HFFc6 (cell line): ENCODE measurements around the gene LEMD3. TPM values are rescaled to one million over a fixed set of nuclear protein-coding genes. Genes with fewer than 3 reads are reported as not detected.
A peak's percentile ranks its signal among the peaks of the same experiment; 100 is the strongest.
"Not testable (repeated sequence)": the region's sequence is repeated elsewhere in the genome, so short reads cannot be mapped to it uniquely, and the experiment has no call there.

Experiments used
- DNase-seq: peaks from one replicate; pipeline ENCODE4 v3.0.0-alpha.2; 2018
- H3K27ac Mint-ChIP-seq: 2 replicates; pipeline ENCODE4 v1.8.0; 2020; ENCODE audit warnings: mild to moderate bottlenecking, mixed read lengths
- H3K27me3 Mint-ChIP-seq: 2 replicates; pipeline ENCODE4 v1.8.0; 2021; ENCODE audit warnings: mild to moderate bottlenecking, moderate library complexity, mixed read lengths; ENCODE audit not compliant: insufficient read depth
- H3K36me3 Mint-ChIP-seq: 2 replicates; pipeline ENCODE4 v1.8.0; 2021; ENCODE audit warnings: low read depth, mixed read lengths
- H3K4me1 Mint-ChIP-seq: 2 replicates; pipeline ENCODE4 v1.8.0; 2020; ENCODE audit warnings: low read depth, mixed read lengths
- H3K4me3 Mint-ChIP-seq: 2 replicates; pipeline ENCODE4 v1.8.0; 2020; ENCODE audit warnings: mild to moderate bottlenecking, moderate library complexity, mixed read lengths
- H3K9me3 Mint-ChIP-seq: 2 replicates; pipeline ENCODE4 v1.8.0; 2020; ENCODE audit warnings: mild to moderate bottlenecking, mixed read lengths
- CTCF ChIP-seq: fragments of 200-600 bp; sonication (generic); IDR thresholded peaks from 2 replicates; pipeline ENCODE4 v1.5.0; 2021; ENCODE audit warnings: antibody characterized with exemption, mild to moderate bottlenecking
- total RNA-seq, 6 experiments: library from RNA; stranded (reverse); fragmentation: NEBNext Ultra II Directional; extraction: Animal tissue kit (Norgen Biotek cat#: 25700); gene quantifications; 2 replicates in 1 of 6; 3 replicates in 5 of 6; pipeline ENCODE4 v1.2.3, GENCODE V29; 2021

LEMD3 gene
- total RNA-seq, 6 experiments from 2014 or later = 16.7 to 21.5 (median 17.8) TPM

DNA sequence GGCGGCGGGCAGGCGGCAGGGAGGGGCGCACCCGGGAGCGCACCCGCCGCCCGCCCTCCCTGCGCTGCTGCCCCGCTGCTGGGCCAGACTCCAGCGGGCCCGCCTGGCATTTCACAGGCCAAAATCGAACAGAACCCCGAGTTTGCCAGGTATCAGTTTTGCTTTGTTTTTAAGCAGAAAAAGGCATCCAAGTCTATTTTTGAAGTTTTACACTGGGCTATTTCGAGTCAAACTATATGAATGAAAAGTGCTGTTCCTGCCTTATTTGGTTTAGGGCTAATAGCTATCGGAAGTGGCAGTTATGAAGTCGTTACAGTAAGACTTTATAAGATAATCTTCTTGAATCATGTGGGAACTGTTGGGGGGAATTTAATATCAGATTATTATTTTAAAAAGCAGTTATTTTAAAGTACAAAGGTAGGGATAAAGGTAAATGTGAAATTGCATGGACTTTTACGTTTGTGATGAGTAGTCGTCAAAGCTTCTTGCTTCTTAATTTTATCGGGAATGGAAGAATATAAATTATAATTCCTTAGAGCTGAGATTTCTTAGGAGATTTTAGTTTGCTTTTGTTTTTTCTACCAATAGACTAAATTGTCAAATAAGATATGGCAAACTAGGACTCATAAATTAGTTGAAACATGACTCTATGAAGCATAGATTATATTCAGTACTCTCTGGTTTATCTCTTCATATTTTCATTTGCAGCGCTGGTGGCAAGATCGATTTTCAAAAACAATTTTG, 110.2 kb downstream of the LEMD3 start:
- Mint-ChIP-seq H3K36me3 (peaks cover 12% of the 10 kb centered on the region), H3K4me3 (peak overlapping the region; percentile 94), H3K27me3 (no peaks in the 10 kb centered on the region; the same call in 1 of the 2 replicates), H3K4me1 (peaks cover 8% of the 10 kb centered on the region), H3K9me3 (no peaks in the 10 kb centered on the region), H3K27ac (peak overlapping the region; percentile 79)
- no peak for DNase-seq
- TF ChIP-seq CTCF = no peak

- Mint-ChIP-seq H3K36me3 (peaks cover 16% of the 10 kb centered on the region), H3K4me1 (peaks cover 8% of the 10 kb centered on the region), H3K27ac (0 out of 2 replicates have a peak overlapping the region, but pooled peaks have one; percentile 17), H3K4me3 (peak overlapping the region; percentile 94), H3K27me3 (no peaks in the 10 kb centered on the region; the same call in 1 of the 2 replicates), H3K9me3 (no peaks in the 10 kb centered on the region)
- TF ChIP-seq CTCF = no peak
- DNase-seq = no peak
Measured at GRCh38 chr12:65280306-65280705, 110.9 kb downstream of the LEMD3 start.

DNA sequence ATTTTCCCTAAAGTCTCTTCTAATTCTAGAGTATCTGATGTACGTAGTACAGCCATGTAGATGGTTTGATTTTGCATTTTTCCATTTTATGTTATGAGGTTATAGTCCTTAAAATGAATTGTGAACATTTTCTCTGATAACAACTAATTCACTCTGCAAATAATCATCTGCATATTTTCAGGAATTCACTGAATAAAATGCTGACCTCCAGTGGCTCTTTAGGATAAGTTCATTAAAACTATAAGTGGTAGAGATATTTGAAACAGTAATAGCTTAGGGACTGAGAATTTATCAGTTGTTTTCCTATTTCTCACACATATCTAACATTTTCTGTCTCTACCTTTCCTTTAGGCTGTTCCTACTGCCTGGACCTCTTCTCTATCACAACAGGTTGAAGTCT, 113.5 kb downstream of the LEMD3 start:
- peak; percentile 61 for TF ChIP-seq CTCF
- Mint-ChIP-seq H3K4me3 (peak overlapping the region; percentile 53), H3K4me1 (peaks cover 11% of the 10 kb centered on the region), H3K9me3 (no peaks in the 10 kb centered on the region), H3K27ac (peak overlapping the region; percentile 33), H3K27me3 (no peaks in the 10 kb centered on the region; the same call in 1 of the 2 replicates), H3K36me3 (peaks cover 21% of the 10 kb centered on the region)
- DNase-seq = no peak

DNA sequence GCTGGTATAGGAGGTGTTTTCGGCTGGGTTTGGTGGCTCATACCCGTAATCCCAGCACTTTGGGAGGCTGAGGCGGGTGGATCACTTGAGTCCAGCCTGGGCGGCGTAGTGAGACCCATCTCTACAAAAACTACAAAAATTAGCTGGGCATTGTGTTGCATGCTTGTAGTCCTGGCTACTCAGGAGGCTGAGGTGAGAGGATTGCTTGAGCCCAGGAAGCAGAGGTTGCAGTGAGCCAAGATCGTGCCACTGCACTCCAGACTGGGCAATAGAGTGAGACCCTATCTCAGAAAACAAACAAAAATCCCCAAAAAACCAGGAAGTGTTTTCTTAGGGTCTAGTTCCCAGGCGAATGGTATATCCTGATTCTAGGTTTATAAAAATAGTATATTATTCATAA, 116.1 kb downstream of the LEMD3 start:
- not testable (repeated sequence) for DNase-seq, H3K27me3 Mint-ChIP-seq, H3K9me3 Mint-ChIP-seq, H3K27ac Mint-ChIP-seq, H3K4me3 Mint-ChIP-seq
- Mint-ChIP-seq H3K4me1 (peaks cover 10% of the 10 kb centered on the region), H3K36me3 (peaks cover 13% of the 10 kb centered on the region; the same call in 1 of the 2 replicates)

DNA sequence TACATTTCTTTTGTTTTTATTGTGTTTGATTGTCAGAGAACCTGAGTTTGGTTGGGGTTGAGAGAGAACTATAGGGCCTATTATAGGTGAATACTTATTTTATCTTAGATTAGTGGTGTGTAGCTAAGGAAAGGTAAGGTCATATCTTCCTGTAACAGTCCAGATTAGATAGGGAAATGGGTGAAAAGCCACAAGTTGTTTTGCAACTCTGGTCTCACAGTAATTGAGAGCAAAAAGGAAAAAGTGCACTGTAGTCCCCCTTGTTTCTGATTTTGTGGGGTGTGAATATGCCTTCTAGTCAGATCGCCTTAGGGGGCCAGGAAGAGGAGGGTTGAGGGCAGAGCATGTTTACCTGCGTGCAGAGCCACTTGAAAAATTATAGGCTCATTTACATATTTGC, 118.0 kb downstream of the LEMD3 start:
- no peak overlapping the region for H3K4me3 Mint-ChIP-seq
- TF ChIP-seq CTCF = no peak
- peaks cover 1% of the 10 kb centered on the region; the same call in 1 of the 2 replicates for H3K27me3 Mint-ChIP-seq
- peaks cover 9% of the 10 kb centered on the region; the same call in 1 of the 2 replicates for H3K36me3 Mint-ChIP-seq
- no peak for DNase-seq
- H3K4me1 Mint-ChIP-seq = peaks cover 13% of the 10 kb centered on the region
- no peak overlapping the region for H3K27ac Mint-ChIP-seq
- H3K9me3 Mint-ChIP-seq = no peaks in the 10 kb centered on the region

DNA sequence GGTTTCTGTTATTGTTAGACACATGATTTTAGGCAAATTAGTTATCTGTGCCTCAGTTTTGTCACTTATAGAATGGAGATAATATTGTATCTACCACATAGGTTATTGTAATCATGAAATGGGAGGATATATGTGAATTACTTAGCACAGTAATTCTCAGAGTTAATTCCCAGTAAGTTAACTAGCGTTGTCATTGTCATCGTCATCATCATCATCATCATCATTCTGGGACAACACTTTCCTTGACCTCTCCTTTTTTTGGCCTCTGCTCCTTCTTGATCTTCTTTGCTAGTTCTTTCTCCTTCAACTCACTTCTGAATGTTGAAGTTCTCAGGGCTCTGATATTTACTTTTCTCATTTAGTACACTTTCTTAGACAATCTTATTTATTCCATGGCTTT, 122.9 kb downstream of the LEMD3 start:
- Mint-ChIP-seq H3K27me3 (peaks cover 1% of the 10 kb centered on the region; the same call in 1 of the 2 replicates), H3K36me3 (peaks cover 16% of the 10 kb centered on the region), H3K4me3 (no peak overlapping the region), H3K9me3 (peaks cover 5% of the 10 kb centered on the region; the same call in 1 of the 2 replicates), H3K27ac (no peak overlapping the region), H3K4me1 (peaks cover 29% of the 10 kb centered on the region; the same call in 1 of the 2 replicates)
- TF ChIP-seq CTCF = no peak
- no peak for DNase-seq
